Natural killer cell (primary cell): ENCODE data around the gene SCML1. TPM values are rescaled to one million over a fixed set of nuclear protein-coding genes. Genes with fewer than 3 reads are reported as not detected.

Source experiments
- ATAC-seq, 3 donors: fragments of 150-1000 bp in 2 of 3; fragments of 200-7000 bp in 1 of 3; cut with Tn5 transposase; 1 replicate in 1 of 3; 2 replicates in 2 of 3; pipeline ENCODE4 v1.10.0; 2021; ENCODE audit warnings: mild to moderate bottlenecking in 2 of 3, moderate library complexity in 2 of 3
- DNase-seq, 2 donors: peaks; one replicate each; pipeline versions ENCODE4 v3.0.0 to v3.0.0-alpha.2; 2013 to 2021; ENCODE audit warnings: mixed read lengths in 1 of 2
- H3K27ac ChIP-seq: one replicate; pipeline ENCODE4 v1.5.1; 2013; ENCODE audit warnings: mild to moderate bottlenecking, low read length
- H3K27me3 ChIP-seq: one replicate; pipeline ENCODE4 v1.6.1; 2013; ENCODE audit warnings: low read length; ENCODE audit not compliant: control insufficient read depth, insufficient read depth
- H3K36me3 ChIP-seq: one replicate; pipeline ENCODE4 v1.6.1; 2013; ENCODE audit warnings: low read length; ENCODE audit not compliant: control insufficient read depth, insufficient read depth
- H3K4me1 ChIP-seq: one replicate; pipeline ENCODE4 v1.6.1; 2013; ENCODE audit warnings: low read length; ENCODE audit not compliant: control insufficient read depth, insufficient read depth
- H3K4me3 ChIP-seq: one replicate; pipeline ENCODE4 v1.5.1; 2013; ENCODE audit warnings: low read length
- H3K9me3 ChIP-seq: one replicate; pipeline ENCODE4 v1.6.1; 2013; ENCODE audit warnings: low read length; ENCODE audit not compliant: control insufficient read depth, insufficient read depth
- H3K27ac Mint-ChIP-seq, 2 donors: one replicate each; pipeline ENCODE4 v1.8.0; 2022; ENCODE audit warnings: mild to moderate bottlenecking in 2 of 2, mixed read lengths in 2 of 2, moderate library complexity in 1 of 2
- H3K27me3 Mint-ChIP-seq, 2 donors: one replicate each; pipeline ENCODE4 v1.8.0; 2022; ENCODE audit warnings: low read depth in 2 of 2, mixed read lengths in 2 of 2
- H3K36me3 Mint-ChIP-seq: one replicate; pipeline ENCODE4 v1.8.0; 2022; ENCODE audit warnings: mixed read lengths
- H3K4me1 Mint-ChIP-seq, 2 donors: one replicate each; pipeline ENCODE4 v1.8.0; 2022; ENCODE audit warnings: mixed read lengths in 2 of 2
- H3K4me3 Mint-ChIP-seq: one replicate; pipeline ENCODE4 v1.8.0; 2022; ENCODE audit warnings: mild to moderate bottlenecking, moderate library complexity, mixed read lengths
- H3K9me3 Mint-ChIP-seq, 2 donors: one replicate each; pipeline ENCODE4 v1.8.0; 2022; ENCODE audit warnings: mixed read lengths in 2 of 2
- CTCF ChIP-seq: fragments of 200-600 bp; IDR thresholded peaks from one replicate; pipeline ENCODE4 v1.8.0; 2022; ENCODE audit warnings: antibody characterized with exemption
- WGBS: methylation state at CpG from one replicate; pipeline ENCODE4 v1.1.7; 2013; ENCODE audit warnings: missing lambda C conversion rate; ENCODE audit not compliant: insufficient coverage; 5-methylcytosine and 5-hydroxymethylcytosine counted together
- intact Hi-C: fragments of 100-400 bp; cut with micrococcal nuclease; formaldehyde crosslinking; loops from one replicate; pipeline ENCODE4 v1.14.2; 2022
- total RNA-seq, 4 donors: library from RNA; stranded (reverse); fragments of 120-200 nt in 1 of 4; gene quantifications; one replicate each; pipeline versions ENCODE4 v1.2.3 to v1.2.4, GENCODE V29; 2013 to 2022

Gene SCML1
- total RNA-seq, 3 donors from 2014 or later (not counting 1 experiment from before 2014, with no cell fraction given): 4.5 to 6.9 (median 4.6) TPM

GRCh38 chrX:17788439-17788838 is 51.1 kb downstream of the SCML1 start:
- Mint-ChIP-seq H3K27me3 (peaks cover 0 to 3% of the 10 kb centered on the region in 2 donors), H3K36me3 (no peaks in the 10 kb centered on the region), H3K4me3 (no peak overlapping the region), H3K9me3 (no peaks in the 10 kb centered on the region), H3K4me1 (no peaks in the 10 kb centered on the region), H3K27ac (no peak overlapping the region)
- peak; percentile 48 for TF ChIP-seq CTCF
- H3K9me3 ChIP-seq: no peaks in the 10 kb centered on the region
- no peaks in the 10 kb centered on the region for H3K27me3 ChIP-seq
- H3K36me3 ChIP-seq: no peaks in the 10 kb centered on the region
- H3K4me3 ChIP-seq: no peak overlapping the region
- no peaks in the 10 kb centered on the region for H3K4me1 ChIP-seq
- intact Hi-C loops: no loop called here
- 33% methylated on average over 1 of the region's 4 CpGs for WGBS
- no peak overlapping the region for H3K27ac ChIP-seq
- DNase-seq: peak in 1 of 2 donors; percentile 67
- ATAC-seq: peak in 2 of 3 donors; percentile 56

- DNase-seq (no peak), ATAC-seq (no peak)
- intact Hi-C loops: no loop called here
- H3K4me1 ChIP-seq: no peaks in the 10 kb centered on the region
- H3K9me3 ChIP-seq: no peaks in the 10 kb centered on the region
- Mint-ChIP-seq H3K36me3 (no peaks in the 10 kb centered on the region), H3K4me3 (no peak overlapping the region), H3K27me3 (peaks cover 0 to 3% of the 10 kb centered on the region in 2 donors), H3K4me1 (no peaks in the 10 kb centered on the region), H3K9me3 (no peaks in the 10 kb centered on the region), H3K27ac (no peak overlapping the region)
- H3K27ac ChIP-seq: no peak overlapping the region
- H3K36me3 ChIP-seq: no peaks in the 10 kb centered on the region
- TF ChIP-seq CTCF: no peak
- H3K4me3 ChIP-seq: no peak overlapping the region
- 90% methylated on average over 8 of the region's 8 CpGs for WGBS
- no peaks in the 10 kb centered on the region for H3K27me3 ChIP-seq
These were observed 51.8 kb downstream of the SCML1 start for GRCh38 chrX:17788956-17789562.

- Histone ChIP-seq H3K27ac (no peak overlapping the region), H3K27me3 (no peaks in the 10 kb centered on the region), H3K36me3 (no peaks in the 10 kb centered on the region), H3K9me3 (no peaks in the 10 kb centered on the region), H3K4me1 (no peaks in the 10 kb centered on the region), H3K4me3 (no peak overlapping the region)
- Mint-ChIP-seq H3K4me1 (no peaks in the 10 kb centered on the region), H3K27me3 (peaks cover 0 to 9% of the 10 kb centered on the region in 2 donors), H3K36me3 (no peaks in the 10 kb centered on the region), H3K9me3 (no peaks in the 10 kb centered on the region), H3K27ac (no peak overlapping the region), H3K4me3 (no peak overlapping the region)
- intact Hi-C loops: no loop called here
- no peak for TF ChIP-seq CTCF
- ATAC-seq (no peak), DNase-seq (no peak)
- 100% methylated on average over 1 of the region's 1 CpG for WGBS
These were observed 55.5 kb downstream of the SCML1 start for GRCh38 chrX:17792826-17793225.

GRCh38 chrX:17798921-17799320 is 61.6 kb downstream of the SCML1 start:
- DNase-seq (no peak), ATAC-seq (no peak)
- Mint-ChIP-seq H3K9me3 (no peaks in the 10 kb centered on the region), H3K4me3 (no peak overlapping the region), H3K27ac (no peak overlapping the region), H3K27me3 (peaks cover 0 to 9% of the 10 kb centered on the region in 2 donors), H3K4me1 (no peaks in the 10 kb centered on the region), H3K36me3 (no peaks in the 10 kb centered on the region)
- no peaks in the 10 kb centered on the region for H3K4me1 ChIP-seq
- intact Hi-C loops: no loop called here
- no peak overlapping the region for H3K4me3 ChIP-seq
- no peak for TF ChIP-seq CTCF
- H3K9me3 ChIP-seq: no peaks in the 10 kb centered on the region
- no peaks in the 10 kb centered on the region for H3K36me3 ChIP-seq
- 80% methylated on average over 1 of the region's 4 CpGs for WGBS
- H3K27ac ChIP-seq: no peak overlapping the region
- H3K27me3 ChIP-seq: no peaks in the 10 kb centered on the region
